Measurements from ENCODE around the gene NXPH4.

Gene NXPH4

DNA sequence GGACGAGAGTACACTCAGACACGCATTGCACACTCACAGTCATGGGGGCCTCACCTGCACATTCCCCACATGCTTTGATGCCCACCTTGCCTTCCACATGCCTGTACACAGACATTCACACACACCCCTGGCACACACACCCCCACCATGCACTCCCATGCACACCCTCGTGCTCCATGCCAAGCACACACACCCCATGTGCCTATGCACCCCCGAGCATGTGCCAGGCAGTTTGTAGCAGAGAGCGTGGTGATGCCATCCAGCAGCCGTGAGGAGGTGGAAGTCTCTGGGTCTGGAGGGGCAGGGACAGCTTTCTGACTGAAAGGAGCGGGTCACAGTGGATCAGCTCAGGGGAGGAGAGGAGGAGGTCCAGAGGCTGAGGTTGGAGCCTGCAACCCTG is 10.7 kb upstream of the NXPH4 start:
- FAIRE-seq = no peak

- FAIRE-seq = no peak
Observed at GRCh38 chr12:57207731-57208630, 8.6 kb upstream of the NXPH4 start.

DNA sequence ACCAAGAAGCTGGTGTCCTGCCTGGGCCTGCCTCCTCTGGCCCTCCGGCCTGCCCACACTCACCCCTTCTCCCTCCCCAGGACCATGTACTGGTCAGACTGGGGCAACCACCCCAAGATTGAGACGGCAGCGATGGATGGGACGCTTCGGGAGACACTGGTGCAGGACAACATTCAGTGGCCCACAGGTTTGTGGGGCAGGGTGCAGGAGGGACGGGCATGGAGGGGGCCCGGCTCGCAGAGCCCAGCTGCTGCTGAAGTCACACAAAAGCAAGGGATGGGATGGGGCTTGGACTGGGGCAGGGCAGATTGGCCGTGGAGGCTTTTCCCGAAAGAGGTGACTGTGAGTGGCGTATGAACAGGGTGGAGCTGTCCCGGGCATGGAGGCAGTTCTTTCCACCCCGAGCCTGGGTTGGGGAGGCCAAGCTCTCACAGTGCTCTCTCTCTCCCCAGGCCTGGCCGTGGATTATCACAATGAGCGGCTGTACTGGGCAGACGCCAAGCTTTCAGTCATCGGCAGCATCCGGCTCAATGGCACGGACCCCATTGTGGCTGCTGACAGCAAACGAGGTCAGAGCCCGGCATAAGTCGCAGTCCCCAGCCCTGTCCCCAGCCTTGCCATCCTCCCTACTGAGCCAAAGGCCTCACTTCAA is 7.8 kb upstream of the NXPH4 start:
- no peak for FAIRE-seq

GRCh38 chr12:57209916-57210315 is 6.7 kb upstream of the NXPH4 start:
- FAIRE-seq = no peak

DNA sequence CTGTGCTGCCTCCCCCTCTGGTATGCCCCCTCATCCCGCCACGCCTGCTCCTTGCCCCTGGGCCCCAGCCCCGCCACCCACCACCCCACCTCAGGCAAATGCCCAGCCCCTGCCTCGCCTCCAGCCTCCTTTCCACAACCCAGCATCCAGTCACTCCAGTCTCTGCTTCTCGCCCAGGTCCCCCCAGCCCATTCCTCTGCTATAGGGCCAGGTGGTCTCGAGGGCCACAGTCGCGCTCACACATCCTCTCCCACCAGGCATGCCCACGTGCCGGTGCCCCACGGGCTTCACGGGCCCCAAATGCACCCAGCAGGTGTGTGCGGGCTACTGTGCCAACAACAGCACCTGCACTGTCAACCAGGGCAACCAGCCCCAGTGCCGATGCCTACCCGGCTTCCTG is 6.1 kb upstream of the NXPH4 start:
- no peak for FAIRE-seq

- no peak for FAIRE-seq
Observed at GRCh38 chr12:57210926-57211692, 5.5 kb upstream of the NXPH4 start.

DNA sequence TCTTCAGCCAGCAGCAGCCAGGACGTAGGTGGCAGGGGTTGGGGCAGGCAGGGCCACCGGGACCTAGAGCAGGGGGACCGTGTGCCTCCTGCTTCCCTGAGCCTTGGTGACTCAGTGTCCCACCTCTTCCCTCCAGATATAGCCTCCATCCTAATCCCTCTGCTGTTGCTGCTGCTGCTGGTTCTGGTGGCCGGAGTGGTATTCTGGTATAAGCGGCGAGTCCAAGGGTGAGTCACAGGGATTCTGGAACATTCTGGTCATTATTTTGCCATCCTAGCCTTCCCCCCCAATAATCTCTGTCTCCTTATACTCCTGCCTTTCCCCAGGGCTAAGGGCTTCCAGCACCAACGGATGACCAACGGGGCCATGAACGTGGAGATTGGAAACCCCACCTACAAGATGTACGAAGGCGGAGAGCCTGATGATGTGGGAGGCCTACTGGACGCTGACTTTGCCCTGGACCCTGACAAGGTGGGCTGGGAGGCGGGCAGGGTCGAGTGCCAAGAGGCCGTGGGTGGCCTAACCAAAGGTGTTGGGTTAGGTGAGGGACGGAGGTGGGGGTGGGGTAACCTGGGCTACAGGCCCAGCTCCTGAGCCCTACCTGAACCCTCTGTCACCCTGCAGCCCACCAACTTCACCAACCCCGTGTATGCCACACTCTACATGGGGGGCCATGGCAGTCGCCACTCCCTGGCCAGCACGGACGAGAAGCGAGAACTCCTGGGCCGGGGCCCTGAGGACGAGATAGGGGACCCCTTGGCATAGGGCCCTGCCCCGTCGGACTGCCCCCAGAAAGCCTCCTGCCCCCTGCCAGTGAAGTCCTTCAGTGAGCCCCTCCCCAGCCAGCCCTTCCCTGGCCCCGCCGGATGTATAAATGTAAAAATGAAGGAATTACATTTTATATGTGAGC is 4.5 kb upstream of the NXPH4 start:
- no peak for FAIRE-seq

- FAIRE-seq = no peak
Observed at GRCh38 chr12:57212701-57213057, 3.9 kb upstream of the NXPH4 start.

- FAIRE-seq = peak; percentile 83
Observed at GRCh38 chr12:57213058-57213715, 3.4 kb upstream of the NXPH4 start.

- no peak for FAIRE-seq
Observed at GRCh38 chr12:57213763-57214397, 2.7 kb upstream of the NXPH4 start.

DNA sequence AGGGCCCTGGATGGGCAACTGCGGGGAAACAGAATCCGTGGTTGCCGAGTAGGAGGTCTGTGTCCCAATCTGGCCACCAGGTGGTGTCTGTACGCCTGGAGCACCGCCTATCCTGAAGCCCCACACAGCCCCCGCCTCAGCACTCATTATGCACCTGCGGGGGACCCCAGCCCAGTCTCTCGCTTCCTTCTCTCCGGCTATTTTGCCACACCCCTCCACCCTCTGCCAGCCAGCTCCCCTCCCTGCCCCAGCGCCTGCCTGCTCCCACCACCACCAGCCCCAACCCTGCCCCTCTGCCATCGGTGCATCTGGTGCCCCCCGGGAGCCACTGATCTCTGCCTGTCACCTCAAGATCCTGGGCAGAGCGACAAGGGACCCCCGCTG is 2.2 kb upstream of the NXPH4 start:
- no peak for FAIRE-seq

DNA sequence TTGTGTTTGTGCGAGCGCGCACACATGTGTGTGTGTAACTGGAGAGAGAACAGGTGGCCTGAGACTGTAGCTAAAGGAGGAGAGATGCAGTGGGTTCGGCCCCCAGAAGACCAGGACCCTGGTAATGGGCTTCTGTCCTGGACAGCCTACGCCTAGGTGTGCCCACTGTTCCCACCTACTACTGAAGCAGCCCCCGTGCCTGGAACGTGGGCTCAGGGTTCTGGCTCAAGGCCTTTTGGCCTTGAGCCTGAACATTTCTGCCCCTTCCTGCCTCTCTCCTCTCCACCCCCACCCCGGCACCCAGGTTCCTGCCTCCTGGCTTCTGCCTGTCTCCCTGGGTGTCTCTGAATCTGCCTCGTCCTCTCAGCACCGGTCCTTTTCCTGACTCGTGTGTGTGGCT is 1.5 kb upstream of the NXPH4 start:
- no peak for FAIRE-seq

GRCh38 chr12:57215668-57216013 is 953 bp upstream of the NXPH4 start:
- no peak for FAIRE-seq

DNA sequence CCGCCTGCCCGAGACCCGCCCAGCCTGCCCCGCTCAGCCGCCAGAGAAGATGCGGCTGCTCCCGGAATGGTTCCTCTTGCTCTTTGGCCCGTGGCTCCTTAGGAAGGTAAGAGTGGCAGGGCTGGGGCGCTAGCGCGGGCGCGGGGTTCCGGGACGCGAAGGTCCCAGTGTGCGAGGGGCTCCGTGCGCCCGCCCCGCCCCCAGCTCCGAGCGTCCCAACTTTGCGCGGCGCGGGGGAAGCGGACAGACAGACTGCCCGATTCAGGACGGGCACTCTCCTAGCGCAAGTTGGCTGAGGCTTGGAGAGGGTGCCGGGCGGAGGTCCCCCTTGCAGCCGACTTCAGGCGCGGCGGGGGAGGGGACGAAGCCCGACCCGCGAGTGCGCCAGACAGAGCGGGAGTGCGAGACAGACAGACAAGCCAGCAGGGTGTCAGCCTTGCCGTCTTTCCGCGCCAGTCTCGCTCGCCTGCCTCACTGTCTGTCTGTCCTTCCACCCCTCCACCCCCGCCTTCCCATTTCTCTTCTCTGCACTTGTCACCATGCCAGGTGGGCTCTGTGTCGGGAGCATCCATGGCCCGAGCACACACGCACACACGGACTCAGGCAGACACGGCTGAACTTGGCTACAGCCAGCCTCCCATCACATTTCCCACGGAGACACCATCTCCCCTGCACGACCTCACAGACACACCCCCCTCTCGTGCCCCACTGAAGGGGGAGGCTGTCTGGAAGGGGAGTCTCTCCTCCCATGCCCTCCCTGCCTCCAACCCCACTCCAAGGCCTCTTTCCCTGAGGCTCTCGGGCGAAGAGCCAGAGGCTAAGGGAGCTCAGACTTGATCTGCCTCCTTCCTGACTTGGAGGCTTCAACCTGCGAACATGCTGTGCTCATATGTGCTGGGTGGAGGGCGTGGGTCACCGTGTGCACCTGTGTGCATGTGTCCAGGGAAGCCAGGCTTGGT is 606 bp downstream of the NXPH4 start:
- no peak for FAIRE-seq

DNA sequence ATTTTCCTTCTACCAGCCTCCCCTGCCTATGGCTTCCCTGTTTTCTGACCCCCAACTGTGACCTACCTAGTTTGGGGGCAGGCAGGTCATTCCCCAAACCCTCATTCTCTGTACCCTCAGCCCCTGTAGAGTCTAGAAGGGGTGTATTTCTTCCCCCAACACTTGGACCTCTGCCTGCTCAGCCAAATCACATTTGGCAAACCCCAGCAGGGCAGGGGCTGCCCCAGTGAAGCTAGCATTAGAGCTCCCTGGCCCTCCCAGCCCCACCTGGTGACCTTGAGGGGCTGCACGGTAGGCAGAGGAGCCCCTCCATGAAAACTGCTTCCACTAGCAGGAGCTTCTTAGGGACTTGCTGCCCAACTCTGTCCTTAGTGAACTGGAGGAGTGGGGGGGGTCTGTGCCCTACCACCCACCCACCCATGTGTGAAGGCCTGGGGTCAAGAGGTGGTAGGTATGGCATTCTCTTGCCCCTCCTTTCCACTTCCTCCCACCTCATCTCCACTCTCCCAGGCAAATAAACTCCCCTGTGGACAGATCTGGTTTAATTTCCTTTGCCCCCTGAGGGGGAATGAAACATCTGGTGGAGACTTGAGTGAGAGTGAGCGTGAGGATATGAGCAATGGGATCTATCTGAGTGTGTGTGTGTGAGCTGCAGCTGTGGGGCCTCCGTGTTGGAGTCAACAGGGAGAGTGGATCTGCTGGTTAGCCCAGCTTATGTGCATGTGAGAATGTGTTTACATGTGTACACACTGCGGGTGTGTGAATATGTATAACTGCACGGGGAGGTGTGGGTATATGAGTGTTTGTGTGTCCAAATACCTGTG is 1.6 kb downstream of the NXPH4 start:
- FAIRE-seq = no peak

- no peak for FAIRE-seq
Observed at GRCh38 chr12:57219205-57219992, 2.8 kb downstream of the NXPH4 start.

- FAIRE-seq = no peak
Observed at GRCh38 chr12:57219993-57220754, 3.6 kb downstream of the NXPH4 start.

DNA sequence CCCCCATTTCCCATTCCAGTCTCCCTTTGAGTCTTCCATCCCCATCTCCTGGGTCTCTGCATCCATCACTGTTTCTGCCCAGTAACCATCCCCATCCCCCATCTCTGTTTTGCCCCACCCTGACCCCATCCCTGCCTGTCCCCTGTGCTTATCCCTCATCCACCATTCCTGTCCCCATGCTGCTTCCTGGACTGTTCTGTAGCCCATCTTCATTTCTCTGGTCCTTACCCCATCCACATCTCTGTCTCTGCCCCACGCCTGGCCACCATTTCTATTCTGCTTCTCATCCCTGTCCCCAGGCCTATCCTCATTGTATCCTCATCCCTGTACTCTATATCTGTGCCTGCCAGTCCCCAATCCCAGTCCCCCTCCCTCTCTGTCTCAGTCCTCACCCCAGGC is 4.2 kb downstream of the NXPH4 start:
- no peak for FAIRE-seq
